ENCODE data around the gene CACNA1S.

Gene CACNA1S

DNA sequence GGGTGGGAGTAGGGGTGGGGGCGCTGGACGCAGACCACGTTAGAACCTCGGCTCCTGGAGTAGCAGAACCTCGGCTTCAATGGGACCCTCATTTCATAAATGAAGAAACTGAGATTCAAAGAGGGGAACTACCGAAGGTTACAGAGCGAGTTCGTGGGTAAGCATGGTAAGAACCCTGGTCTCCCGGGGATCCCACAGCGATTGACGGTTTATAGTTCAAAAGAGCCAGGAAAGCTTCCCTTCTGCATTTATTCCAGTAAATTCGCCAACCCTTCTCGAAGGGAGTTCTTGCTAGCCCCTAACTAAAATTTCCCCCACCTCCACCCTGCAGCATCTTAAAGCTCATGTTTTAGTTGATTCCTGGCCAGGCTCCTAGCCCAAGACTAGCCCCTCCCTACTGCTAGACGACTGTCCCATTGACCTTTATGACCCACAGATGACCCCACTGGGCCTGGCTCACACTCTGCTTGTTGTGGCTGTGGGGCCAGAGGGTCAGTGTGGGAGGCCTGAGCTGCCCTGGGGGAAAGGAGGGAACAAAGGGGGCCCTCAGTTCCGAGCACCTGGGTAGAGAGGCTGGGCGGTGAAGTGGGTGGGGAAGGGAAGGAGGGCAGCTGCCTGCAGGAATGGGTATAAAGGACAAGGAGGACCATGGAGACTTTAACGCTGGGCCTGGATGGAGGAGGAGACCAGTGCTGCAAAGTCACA, 88.2 kb downstream of the CACNA1S start:
- no peak for DNase-seq

DNA sequence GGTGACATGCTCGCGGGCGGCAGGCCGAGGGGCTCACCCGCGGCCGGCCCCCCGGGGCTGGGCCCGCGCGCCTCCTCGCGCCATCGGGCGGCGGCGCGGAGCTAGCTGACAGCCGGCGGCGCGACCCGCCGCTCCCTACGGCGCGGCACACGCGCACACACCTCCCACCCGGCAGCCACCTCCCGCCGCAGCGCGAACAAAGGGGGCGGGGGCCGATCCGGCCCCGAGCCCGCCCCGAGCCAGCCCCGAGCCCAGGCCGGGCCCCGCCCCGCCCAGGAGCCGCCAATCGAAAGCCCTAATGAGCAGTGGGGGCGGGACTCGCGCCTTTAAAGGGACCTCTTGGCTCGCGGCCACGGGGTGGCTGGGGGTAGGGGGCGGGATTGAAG, 88.7 kb downstream of the CACNA1S start, which contains the start of gene KIF21B:
KIF21B (minus strand) TSS at position 198 of the 386 bp plus-strand sequence. CDS start 331 bp downstream, outside the sequence.
- peak; percentile 89 for DNase-seq

DNA sequence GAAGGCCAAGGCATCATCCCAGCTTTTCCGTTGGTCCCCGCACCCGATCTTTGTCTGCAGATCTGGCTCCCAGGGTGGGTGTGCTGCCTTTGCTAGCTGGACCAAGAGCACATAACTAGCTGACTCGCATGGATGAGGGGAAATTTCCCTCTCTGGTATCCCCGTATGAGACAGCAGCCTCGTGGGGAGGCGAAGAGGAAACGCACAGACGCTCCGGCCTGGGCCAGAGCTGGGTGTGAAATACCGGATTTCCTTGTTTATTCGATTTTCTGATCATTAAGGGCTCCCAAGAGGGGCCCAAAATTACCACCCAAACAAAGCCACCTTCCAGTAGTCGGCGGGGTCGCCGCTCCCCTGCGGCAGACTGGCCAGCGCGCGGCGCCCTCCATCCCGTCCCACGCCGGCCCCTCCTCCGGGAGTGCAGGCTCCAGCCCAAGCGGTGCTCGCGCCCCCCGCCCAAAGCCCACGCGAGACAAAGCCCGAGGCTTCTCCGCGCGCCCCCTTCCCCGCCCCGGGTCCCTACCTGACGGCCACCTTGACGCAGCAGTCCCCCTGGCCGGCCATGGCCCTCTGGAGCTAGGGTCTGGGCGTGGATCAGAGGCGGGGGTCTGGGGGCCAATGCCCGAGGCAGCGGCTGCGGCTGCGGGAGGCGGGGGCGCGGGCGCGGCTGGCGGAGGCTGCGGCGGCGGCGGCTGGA, 89.3 kb downstream of the CACNA1S start:
- peak; percentile 37 for DNase-seq

DNA sequence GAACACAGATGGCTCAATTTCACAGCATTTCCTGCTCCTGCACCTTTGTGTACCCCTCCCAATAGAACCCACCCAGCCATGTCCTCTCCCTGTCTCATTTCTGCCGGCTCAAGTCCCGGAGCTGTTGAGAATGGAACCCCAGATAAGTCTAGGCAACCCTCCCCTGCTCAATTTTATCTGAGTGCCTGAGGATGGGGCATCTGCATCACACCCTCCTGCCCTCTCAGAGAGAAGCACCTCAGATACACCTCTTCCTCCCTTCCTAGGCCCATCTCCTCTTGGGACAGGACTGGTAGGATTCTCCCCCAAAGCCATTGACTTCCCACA, 89.8 kb downstream of the CACNA1S start:
- no peak for DNase-seq

DNA sequence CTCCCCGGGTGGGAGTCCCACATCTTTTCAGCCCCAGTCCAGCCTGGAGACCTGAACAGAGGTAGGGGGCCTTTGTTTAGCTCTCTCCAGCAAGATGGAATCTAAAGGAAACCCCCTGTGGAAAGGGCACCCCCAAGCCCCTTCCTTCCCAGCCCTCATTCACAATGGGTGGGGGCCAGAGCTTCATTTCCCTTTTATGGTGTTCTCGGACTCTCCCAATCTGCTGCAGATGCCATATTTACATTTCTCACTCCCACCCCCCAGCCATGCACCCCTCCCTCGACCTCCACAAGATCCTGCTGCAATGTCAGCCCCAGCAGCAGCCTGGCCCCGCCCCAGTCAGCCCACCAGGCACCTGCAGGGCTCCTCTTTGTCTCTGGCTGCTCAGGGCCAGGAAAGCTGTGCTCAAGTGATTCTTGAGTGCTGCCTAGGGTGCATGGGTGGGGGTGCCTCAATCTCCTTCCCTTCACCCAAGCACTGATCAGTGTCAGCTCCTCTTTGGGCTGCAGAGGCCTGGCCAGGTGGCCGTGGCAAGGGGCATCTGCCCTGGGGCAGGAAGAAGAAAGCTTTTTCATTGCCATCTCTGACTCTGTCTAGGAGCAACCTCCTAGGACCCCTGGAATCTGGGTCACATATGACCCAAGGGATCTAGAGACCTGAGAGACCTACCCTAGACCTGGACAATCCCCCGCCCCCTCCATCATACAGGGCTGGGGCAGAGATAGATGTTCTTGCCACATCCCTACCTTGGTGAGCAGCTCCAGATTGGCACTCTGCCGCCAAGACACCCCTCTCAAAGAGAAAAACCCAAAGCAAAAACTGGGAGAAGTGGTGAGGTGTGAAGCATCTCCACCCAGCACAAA, 90.4 kb downstream of the CACNA1S start:
- DNase-seq: no peak

DNA sequence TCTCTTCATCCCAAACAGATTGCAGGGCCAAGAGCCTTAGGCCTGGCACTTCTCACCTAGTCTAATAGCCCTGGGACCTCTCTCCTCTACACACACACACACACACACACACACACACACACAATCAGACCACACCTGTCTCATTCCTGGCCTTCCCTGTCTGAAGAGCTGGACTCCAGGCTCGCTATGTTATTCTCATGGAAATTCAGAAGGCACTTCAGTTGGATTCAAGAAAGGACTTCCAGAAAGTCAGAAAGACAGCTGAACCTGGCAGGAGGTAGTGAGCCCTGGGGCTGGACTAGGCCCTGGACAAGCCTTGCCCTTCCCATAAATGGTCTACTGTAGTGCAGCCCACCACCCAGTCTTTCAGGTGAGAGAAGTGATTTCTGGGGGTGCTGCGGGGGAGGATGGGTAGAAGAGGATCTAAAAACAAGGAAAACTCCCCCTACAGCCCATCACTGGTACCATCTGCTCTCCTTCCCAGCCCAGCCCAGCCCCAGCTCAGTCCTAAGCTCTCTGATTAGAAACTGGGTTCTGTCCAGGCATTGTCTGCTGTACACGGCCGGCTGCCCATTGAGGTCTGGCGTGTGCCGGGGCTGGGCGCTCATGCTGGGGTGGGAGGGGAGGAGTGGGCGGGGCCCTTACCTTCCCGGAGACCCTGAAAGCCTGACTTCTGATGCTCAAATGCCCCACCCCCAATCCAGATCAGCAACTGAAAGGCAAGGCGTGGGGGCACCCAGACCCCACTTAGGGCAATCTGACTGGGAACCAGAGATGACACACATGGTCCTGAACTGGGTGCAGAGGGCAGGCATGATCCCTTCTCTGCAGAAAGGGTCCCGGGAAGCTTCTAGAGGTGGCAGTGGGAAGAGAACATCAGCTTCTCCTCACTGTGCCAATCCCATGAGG, 91.3 kb downstream of the CACNA1S start:
- DNase-seq: no peak

DNA sequence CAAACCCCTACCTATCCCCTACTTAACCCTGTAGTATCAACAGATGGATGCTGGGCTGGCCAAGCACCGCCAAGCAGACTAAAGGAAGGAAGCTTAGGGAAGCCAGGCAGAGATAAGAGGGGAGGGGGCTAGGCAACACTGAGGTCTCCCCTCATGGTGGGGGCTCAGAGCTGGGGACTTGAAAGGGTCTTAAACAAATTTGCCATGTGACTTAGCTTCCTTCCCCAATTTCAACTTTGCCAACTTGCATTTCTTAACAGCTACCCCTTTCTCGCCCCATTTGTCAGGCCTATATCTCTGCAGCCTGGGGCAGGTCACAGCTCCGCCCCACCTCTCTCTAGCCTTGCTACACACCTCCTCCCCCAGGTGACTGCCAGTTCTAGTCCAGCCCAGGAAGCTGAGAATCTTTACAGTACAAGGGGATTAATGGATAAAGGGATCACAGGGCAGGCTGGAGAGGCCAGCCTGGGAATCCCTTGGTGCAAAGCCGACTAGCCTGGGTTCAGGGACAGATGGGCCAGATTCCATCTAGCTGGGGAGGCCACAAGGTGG, 92.1 kb downstream of the CACNA1S start:
- DNase-seq: peak; percentile 32

DNA sequence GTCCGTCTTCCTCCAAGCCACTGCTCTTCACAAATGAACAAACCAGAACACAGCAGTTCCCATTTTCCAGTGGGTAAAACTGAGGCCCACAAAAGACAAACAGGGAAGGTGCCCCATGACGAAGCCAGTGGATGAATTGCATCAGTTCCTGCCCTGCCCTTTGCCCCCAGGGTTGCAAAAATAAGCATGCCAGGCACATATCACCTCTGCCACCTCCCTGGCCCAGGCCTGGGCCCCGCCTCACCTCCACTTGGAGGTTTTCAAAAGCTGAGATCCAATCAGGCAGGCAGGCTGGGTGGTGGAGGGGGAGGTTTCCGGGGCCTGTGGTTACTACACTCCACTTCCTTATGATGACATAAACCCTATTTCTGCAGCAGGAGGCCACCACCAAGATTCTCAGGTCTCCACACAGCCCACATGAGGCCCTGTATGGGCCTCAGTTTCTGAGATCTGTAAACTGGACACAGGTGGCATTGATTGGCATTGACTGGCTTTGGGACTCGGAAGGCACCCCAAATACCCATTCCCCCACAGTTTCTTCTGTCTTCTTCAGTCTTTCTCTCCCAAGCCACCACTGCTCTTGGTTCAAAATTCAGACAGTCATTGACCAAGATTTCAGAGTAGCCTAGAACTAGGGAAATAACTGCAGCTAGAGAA, 92.8 kb downstream of the CACNA1S start:
- DNase-seq: peak; percentile 91

DNA sequence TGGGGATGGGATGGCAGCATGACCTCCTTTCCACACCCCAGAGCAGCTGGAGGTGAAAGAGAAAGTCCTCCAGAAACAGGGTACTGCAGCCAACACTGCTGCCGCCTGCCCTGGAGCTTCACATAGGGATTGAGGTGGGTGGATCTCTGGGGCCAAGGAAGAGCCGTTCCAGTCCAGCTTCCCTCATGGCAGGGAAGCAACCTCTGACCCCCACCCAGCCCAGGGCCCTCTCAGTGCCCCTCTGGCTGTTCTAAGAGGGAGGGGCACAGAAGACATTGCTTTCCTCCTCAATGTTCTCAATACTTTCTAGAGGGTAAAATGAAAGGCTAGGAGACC, 94.4 kb downstream of the CACNA1S start:
- no peak for DNase-seq

DNA sequence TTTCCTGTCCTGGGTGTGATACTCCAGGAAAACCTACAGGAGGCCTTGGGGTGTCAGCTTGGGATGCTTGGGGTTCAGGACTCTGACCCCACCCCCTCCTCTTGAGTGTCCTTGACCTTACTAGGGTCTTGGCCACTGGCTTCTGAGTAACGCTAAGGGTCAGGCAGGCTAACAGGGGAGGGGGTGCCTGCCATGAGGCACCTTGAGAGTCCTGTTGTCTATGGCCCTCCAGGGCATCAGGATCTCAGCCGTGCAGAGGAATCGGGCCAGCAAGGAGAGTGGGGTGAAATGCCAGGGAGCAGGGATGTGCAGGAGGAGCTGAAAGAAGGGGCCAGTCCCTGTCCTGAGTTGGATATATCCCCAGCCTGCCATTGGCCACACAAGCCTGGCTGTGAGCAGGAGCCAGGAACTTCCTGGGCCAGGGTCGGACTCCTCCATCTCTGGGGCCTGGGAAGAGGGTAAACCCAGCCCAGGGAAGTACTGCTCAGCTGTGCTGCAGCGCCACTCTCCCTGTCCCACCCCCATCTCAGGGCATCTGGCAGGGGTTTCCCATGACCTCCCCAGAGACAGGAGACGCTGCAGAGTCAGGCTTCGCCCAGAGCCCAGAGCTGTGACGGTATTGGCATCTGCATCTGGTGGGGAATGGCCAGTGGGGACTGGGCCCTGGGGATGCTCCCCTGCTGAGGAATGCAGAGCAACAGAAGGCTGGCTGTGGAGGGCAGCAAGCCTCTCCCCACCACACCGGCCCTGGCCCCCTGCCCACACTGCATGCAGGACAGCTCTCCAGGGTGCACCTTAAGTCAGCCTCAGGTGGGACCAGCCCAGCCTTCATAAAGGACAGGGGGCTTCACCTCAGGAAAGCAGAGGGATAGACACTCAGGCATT, 95.0 kb downstream of the CACNA1S start:
- no peak for DNase-seq

DNA sequence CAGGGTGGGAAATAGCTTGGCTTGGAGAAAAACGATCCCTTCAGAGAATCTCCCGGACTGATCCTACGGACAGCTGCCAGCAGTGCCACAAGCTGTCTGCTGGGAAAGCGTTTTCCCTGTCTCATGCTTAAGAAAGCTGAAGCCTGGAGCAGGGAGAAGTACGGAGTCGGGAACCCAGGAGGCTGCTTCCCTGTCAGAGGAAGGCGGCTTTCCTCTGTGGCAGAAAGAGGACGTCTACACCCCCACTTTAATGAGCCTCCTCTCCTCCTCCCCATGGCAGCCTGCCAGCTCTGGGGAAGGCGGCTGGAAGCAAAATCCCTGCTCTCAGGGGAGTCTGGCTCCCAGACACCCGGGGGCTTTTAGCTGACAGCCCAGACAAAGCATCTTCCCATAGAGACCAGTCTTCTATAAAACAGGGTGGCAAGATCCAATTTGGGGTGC, 96.0 kb downstream of the CACNA1S start:
- no peak for DNase-seq

DNA sequence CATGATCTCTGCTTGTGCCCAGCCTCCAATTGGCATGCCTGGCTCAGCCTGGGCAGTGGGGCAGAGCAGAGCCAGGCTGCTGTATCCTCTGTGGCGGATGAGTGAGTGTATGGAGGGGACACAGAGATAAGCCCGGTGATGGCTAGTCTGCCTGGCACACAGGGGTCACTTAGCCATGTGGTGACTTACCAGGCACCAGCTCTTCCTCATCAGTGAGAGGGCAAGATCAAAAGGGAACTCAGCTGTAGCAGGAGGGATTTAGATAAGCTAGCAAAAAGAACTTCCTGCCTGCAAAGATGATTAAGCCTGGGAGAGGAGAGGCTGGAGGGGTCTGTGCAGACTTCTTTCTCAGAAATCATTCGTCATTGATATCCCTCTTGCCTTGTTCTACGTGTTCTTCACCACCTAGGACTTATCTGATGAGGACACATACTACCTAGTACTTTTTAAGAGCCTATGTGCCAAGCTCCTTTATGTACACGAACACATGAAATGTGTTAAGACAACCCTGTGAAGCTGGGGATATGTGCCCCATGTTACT, 96.6 kb downstream of the CACNA1S start:
- DNase-seq: no peak

DNA sequence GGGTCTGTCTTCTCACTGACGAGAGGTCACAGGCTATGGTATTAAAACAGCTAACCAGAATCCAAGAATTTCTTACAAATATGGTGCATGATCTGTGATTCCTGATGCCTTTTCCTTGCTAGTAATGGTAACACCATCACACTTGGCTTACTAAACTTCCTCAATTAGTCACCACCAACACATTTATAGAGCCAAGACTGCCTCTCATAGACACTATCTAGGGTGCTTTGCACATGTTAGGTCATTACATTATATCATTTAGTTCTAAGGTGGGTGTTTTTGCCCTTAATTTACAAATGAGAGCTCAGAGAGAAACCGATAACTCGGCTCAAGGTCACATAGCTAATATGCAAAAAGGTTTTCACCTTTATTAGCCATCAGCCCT, 97.4 kb downstream of the CACNA1S start:
- DNase-seq: no peak

DNA sequence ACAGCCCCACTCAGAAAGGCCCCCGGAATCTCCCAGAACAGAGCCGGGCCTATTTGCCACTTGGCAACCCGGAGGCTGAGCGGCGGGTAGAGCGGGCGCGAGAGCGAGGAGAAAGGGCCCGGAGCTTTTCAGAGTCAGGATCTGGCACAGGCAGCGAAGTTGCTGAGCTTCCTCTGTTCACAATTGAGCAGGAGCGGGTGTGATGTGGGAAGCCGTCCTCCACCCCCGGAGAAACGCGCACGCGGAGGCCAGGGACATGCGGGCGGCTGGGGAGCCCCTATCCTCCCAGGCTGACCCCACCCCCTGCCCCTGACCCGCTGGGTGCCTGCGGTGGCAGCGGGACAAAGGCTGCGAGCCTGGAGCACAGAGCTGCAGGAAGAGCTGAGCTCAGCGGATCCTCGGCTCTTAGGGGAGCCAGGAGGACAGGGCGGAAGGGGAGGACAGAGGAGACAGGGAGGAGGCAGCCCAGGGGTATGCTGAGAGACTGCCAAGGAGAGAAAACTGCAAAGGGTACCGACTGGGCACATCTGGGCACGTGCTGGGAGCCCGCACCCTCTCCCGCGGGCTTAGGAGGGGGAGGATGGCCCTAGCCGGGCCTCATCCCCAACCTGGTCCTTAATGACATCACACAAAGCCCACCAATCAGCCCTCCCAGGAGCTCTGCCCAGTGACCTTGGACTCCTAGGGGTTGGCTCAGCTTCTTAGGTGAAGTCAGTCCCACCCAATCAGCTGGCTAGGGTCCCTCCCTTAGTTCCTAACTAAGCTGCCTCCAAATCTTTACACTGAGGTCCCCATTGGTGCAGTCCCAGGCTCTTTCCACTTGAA, 98.0 kb downstream of the CACNA1S start:
- DNase-seq: no peak

DNA sequence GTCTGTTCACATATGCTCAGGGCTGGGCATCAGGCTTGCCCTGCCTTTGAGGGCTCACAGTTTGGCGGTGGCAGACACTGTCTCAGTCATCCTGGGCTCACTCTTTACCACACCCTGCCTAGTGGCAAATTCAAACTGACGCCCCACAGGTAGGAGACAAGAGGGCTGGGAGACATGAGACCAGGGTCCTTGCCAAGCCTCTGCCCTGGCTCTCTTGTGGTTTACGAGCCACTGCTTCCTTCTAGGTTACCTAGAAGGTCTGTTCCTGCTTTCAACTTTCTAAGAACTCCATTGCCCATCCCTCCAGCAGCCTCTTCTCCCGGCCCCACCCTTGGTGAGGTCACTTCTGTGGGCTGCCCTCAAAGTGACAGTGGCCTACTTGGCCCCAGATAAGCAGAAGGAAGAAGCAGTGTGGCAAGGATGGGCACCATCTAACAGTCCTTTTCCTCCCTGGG, 99.2 kb downstream of the CACNA1S start:
- DNase-seq: no peak

DNA sequence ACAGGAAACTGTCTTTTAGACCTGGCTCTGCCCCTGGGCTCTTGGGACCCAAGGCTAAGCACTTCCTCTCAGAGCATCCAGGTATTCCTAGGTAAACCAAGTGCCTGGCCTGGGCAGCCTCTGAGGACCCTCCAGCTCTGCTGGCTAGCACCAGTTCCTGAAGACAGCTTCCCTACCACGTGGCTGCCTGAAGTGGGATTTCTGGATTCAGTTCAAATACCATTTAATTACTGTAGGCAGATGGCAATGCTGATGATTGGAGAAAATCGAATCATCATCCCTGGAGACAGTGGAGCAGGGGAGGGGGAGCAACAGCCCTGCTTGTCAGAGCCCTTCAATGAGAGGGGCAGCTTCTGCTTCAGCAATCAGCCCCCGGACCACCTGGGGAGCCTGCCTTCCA, 100.6 kb downstream of the CACNA1S start:
- no peak for DNase-seq

DNA sequence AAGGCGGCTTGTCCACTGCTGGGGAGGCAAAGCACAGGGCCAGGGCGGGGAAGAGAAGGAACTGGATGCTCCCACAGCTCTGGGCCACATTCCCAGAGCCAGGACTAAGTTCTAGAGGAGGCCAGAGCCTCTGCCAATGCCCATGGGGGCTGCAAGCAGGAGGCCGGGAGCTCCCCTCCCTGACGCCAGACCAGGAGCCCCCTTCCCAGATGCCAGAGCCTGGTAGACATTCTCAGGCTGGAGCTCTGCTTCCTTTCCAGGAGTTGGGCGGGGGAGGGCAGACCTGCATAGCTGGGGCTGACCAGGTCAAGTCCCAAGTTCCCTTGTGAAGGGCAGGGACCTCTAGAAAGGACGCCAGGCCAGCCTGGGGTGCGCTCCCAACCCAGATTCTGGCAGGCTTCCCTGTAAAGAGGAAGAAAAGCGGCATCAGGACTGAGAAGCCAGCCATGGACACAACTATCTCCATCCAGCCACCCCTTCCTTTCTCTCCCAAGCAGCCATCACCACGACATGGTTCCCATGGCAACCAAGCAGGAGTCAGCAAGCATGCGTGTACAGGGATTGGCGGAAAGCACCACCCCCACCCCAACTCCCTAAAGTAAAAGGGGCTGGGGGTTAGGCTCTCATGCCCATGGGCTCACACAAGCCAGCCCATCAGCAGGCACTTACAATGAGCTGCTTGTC, 102.1 kb downstream of the CACNA1S start:
- DNase-seq: no peak

DNA sequence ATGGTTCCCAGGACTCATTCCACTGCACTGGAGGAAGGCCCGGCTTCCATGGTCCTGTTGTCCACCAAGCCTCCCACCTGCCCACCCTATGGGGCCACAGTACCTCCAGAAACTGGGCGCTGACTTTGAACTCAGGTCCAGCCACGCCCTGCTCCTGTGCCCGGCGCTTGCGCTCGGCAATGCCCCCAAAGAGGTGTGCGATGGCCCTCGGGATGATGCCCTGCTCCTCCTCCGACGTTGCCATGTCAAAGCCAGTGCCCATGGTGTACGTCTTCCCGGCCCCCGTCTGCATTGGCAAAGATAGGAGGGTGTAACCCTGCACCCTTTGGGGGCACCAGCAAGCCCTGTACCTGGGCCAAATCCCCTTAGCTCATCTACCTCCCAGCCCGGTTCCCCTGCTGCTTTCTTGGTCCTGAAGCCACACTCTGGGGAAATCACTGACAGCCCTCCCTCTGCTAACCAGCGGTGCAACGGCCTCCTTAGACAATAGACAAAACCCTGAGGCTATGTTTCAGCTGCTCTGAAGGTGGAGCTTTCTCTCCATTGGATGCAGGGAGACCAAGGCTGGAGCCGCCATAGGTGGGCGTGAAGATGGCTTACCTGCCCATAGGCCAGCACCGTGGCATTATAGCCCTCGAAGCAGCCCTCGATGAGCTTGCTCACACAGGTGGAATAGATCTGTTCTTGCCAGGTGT, 103.4 kb downstream of the CACNA1S start:
- DNase-seq: no peak
